Measurements from ENCODE around the gene KLC4. TPM values are rescaled to one million over a fixed set of nuclear protein-coding genes. Genes with fewer than 3 reads are reported as not detected.

The KLC4 gene
- total and polyA plus RNA-seq, 2 donors from 2014 or later = 33.7 to 39.0 TPM

- peak overlapping the region; percentile 45 to 86 (median 83) for H3K9ac ChIP-seq (ENCODE audit: low read length in 3 of 3)
- no peak for TF ChIP-seq CTCF (IDR thresholded peaks at IDR 0.05; ENCODE audit: borderline replicate concordance, extremely low read depth, insufficient read depth)
- peak overlapping the region; percentile 64 to 74 (median 72) for H3K4me3 ChIP-seq (ENCODE audit: low read length in 3 of 3)
- H3K27ac ChIP-seq (ENCODE audit: low read depth in 2 of 2, low read length in 2 of 2) = peak overlapping the region; percentile 84 to 88
- no peaks in the 10 kb centered on the region for H3K27me3 ChIP-seq (ENCODE audit: control insufficient read depth, insufficient read depth, low read length)
- DNase-seq (peak; percentile 30 to 86 (median 55)), FAIRE-seq (no peak)
- H3K9me3 ChIP-seq (ENCODE audit: control insufficient read depth in 2 of 3, insufficient read depth in 1 of 3, low read length in 3 of 3) = no peaks in the 10 kb centered on the region
- peaks cover 0 to 19% (median 3%) of the 10 kb centered on the region in 3 donors for H3K4me1 ChIP-seq (ENCODE audit: control insufficient read depth in 2 of 3, insufficient read depth in 2 of 3, low read depth in 1 of 3, low read length in 3 of 3)
- peaks cover 10 to 19% (median 19%) of the 10 kb centered on the region in 3 donors for H3K36me3 ChIP-seq (ENCODE audit: control insufficient read depth in 2 of 3, insufficient read depth in 3 of 3, low read length in 3 of 3)
- intact Hi-C loops (cut with DNase I) = no loop called here
Measured at GRCh38 chr6:43052842-43053544, 6.4 kb upstream of the KLC4 start.

GRCh38 chr6:43053545-43054205, 5.8 kb upstream of the KLC4 start, which contains the start of gene CUL7:
CUL7 (minus strand) TSS chr6:43053851; CDS start chr6:43052788, 1,063 bp downstream.
- intact Hi-C loops (cut with DNase I) = no loop called here
- no peak for FAIRE-seq
- H3K36me3 ChIP-seq (ENCODE audit: control insufficient read depth in 2 of 3, insufficient read depth in 3 of 3, low read length in 3 of 3) = peaks cover 10 to 19% (median 19%) of the 10 kb centered on the region in 3 donors

GRCh38 chr6:43054206-43054943, 5.1 kb upstream of the KLC4 start:
- peaks cover 0 to 27% (median 6%) of the 10 kb centered on the region in 3 donors for H3K4me1 ChIP-seq (ENCODE audit: control insufficient read depth in 2 of 3, insufficient read depth in 2 of 3, low read depth in 1 of 3, low read length in 3 of 3)
- H3K27ac ChIP-seq (ENCODE audit: low read depth in 2 of 2, low read length in 2 of 2) = peak overlapping the region; percentile 84 to 88
- H3K9ac ChIP-seq (ENCODE audit: low read length in 3 of 3) = peak overlapping the region in 2 of 3 donors; percentile 9 to 29
- DNase-seq (peak in 3 of 5 donors; percentile 7 to 68 (median 29)), FAIRE-seq (no peak)
- intact Hi-C loops (cut with DNase I) = no loop called here
- H3K4me3 ChIP-seq (ENCODE audit: low read length in 3 of 3) = peak overlapping the region; percentile 65 to 74 (median 72)
- no peaks in the 10 kb centered on the region for H3K27me3 ChIP-seq (ENCODE audit: control insufficient read depth, insufficient read depth, low read length)
- no peak for TF ChIP-seq CTCF (IDR thresholded peaks at IDR 0.05; ENCODE audit: borderline replicate concordance, extremely low read depth, insufficient read depth)
- peaks cover 8 to 19% (median 14%) of the 10 kb centered on the region in 3 donors for H3K36me3 ChIP-seq (ENCODE audit: control insufficient read depth in 2 of 3, insufficient read depth in 3 of 3, low read length in 3 of 3)
- H3K9me3 ChIP-seq (ENCODE audit: control insufficient read depth in 2 of 3, insufficient read depth in 1 of 3, low read length in 3 of 3) = no peaks in the 10 kb centered on the region

More at GRCh38 chr6:43053545-43054205, 5.8 kb upstream of the KLC4 start, which contains the start of gene CUL7:
- Histone ChIP-seq H3K27me3 (ENCODE audit: control insufficient read depth, insufficient read depth, low read length) (no peaks in the 10 kb centered on the region), H3K4me3 (ENCODE audit: low read length in 3 of 3) (peak within 1 kb of the TSS; percentile 65 to 74 (median 72)), H3K9ac (ENCODE audit: low read length in 3 of 3) (peak within 1 kb of the TSS; percentile 45 to 86 (median 83)), H3K27ac (ENCODE audit: low read depth in 2 of 2, low read length in 2 of 2) (peak within 1 kb of the TSS; percentile 84 to 88), H3K9me3 (ENCODE audit: control insufficient read depth in 2 of 3, insufficient read depth in 1 of 3, low read length in 3 of 3) (no peaks in the 10 kb centered on the region), H3K4me1 (ENCODE audit: control insufficient read depth in 2 of 3, insufficient read depth in 2 of 3, low read depth in 1 of 3, low read length in 3 of 3) (peaks cover 0 to 26% (median 6%) of the 10 kb centered on the region in 3 donors)
- peak; percentile 95 to 98 (median 97) for DNase-seq
- TF ChIP-seq CTCF (IDR thresholded peaks at IDR 0.05; ENCODE audit: borderline replicate concordance, extremely low read depth, insufficient read depth) = no peak

All from kidney (tissue), 14 donors.